ENCODE measurements around the gene ZAP70. TPM values are rescaled to one million over a fixed set of nuclear protein-coding genes. Genes with fewer than 3 reads are reported as not detected.

The ZAP70 gene
- total and polyA plus RNA-seq, 2 donors (not counting 1 experiment from before 2014, with no cell fraction given), result not detected

- Histone ChIP-seq H2AFZ (ENCODE audit: low read length) (no peak overlapping the region), H3K79me2 (ENCODE audit: control insufficient read depth, insufficient read depth, low read length) (no peaks in the 10 kb centered on the region), H3K9ac (ENCODE audit: insufficient read depth, low read length) (no peak overlapping the region), H3K4me1 (ENCODE audit: control insufficient read depth, extremely low read depth, insufficient read depth, low read length) (no peaks in the 10 kb centered on the region), H3K27ac (ENCODE audit: insufficient read depth, low read length) (no peak overlapping the region), H3K27me3 (ENCODE audit: control insufficient read depth, insufficient read depth, low read length) (no peaks in the 10 kb centered on the region), H3K36me3 (ENCODE audit: control insufficient read depth, insufficient read depth, low read length) (peaks cover 9% of the 10 kb centered on the region), H4K20me1 (ENCODE audit: control insufficient read depth, extremely low read depth, insufficient read depth, low read length) (no peaks in the 10 kb centered on the region), H3K9me3 (ENCODE audit: control insufficient read depth, insufficient read depth, low read depth, low read length) (no peaks in the 10 kb centered on the region), H3K4me2 (ENCODE audit: extremely low read depth, insufficient read depth, low read length) (no peak overlapping the region), H3K4me3 (replicated peaks in 1 of 4; ENCODE audit: control extremely low read depth in 1 of 4, insufficient read depth in 1 of 4, low read depth in 3 of 4, low read length in 4 of 4) (no peak overlapping the region)
- no peak for DNase-seq (ENCODE audit: low read depth in 2 of 2)
- TF ChIP-seq CTCF (conservative IDR thresholded peaks at IDR 0.05 in 1 of 2, IDR thresholded peaks at IDR 0.05 in 1 of 2; ENCODE audit: low read depth in 1 of 2, low read length in 2 of 2), result no peak
- no peak for TF ChIP-seq EZH2 (IDR thresholded peaks at IDR 0.05; ENCODE audit: low read length, missing control alignments)
Observed at GRCh38 chr2:97769711-97770110, 56.3 kb downstream of the ZAP70 start.

- no peak overlapping the region for H3K27ac ChIP-seq (ENCODE audit: insufficient read depth, low read length)
Observed at GRCh38 chr2:97770445-97770844, 57.1 kb downstream of the ZAP70 start.

GRCh38 chr2:97774425-97774824 lies 61.0 kb downstream of the ZAP70 start:
- H3K9ac ChIP-seq (ENCODE audit: insufficient read depth, low read length), result no peak overlapping the region
- peak in 1 of 2 donors; percentile 5 for DNase-seq (ENCODE audit: low read depth in 2 of 2)
- TF ChIP-seq EZH2 (IDR thresholded peaks at IDR 0.05; ENCODE audit: low read length, missing control alignments) (no peak), CTCF (conservative IDR thresholded peaks at IDR 0.05 in 1 of 2, IDR thresholded peaks at IDR 0.05 in 1 of 2; ENCODE audit: low read depth in 1 of 2, low read length in 2 of 2) (peak; percentile 10 to 29)
- no peaks in the 10 kb centered on the region for H3K4me1 ChIP-seq (ENCODE audit: control insufficient read depth, extremely low read depth, insufficient read depth, low read length)
- H3K9me3 ChIP-seq (ENCODE audit: control insufficient read depth, insufficient read depth, low read depth, low read length), result no peaks in the 10 kb centered on the region
- H3K79me2 ChIP-seq (ENCODE audit: control insufficient read depth, insufficient read depth, low read length), result no peaks in the 10 kb centered on the region
- H3K27me3 ChIP-seq (ENCODE audit: control insufficient read depth, insufficient read depth, low read length), result no peaks in the 10 kb centered on the region
- no peak overlapping the region for H3K4me3 ChIP-seq (replicated peaks in 1 of 4; ENCODE audit: control extremely low read depth in 1 of 4, insufficient read depth in 1 of 4, low read depth in 3 of 4, low read length in 4 of 4)
- no peak overlapping the region for H3K27ac ChIP-seq (ENCODE audit: insufficient read depth, low read length)
- H4K20me1 ChIP-seq (ENCODE audit: control insufficient read depth, extremely low read depth, insufficient read depth, low read length), result no peaks in the 10 kb centered on the region
- no peak overlapping the region for H3K4me2 ChIP-seq (ENCODE audit: extremely low read depth, insufficient read depth, low read length)
- H2AFZ ChIP-seq (ENCODE audit: low read length), result no peak overlapping the region
- peaks cover 5% of the 10 kb centered on the region for H3K36me3 ChIP-seq (ENCODE audit: control insufficient read depth, insufficient read depth, low read length)

More at GRCh38 chr2:97770445-97770844, 57.1 kb downstream of the ZAP70 start:
- no peak for DNase-seq (ENCODE audit: low read depth in 2 of 2)
- Histone ChIP-seq H3K27me3 (ENCODE audit: control insufficient read depth, insufficient read depth, low read length) (no peaks in the 10 kb centered on the region), H3K79me2 (ENCODE audit: control insufficient read depth, insufficient read depth, low read length) (no peaks in the 10 kb centered on the region), H3K9me3 (ENCODE audit: control insufficient read depth, insufficient read depth, low read depth, low read length) (no peaks in the 10 kb centered on the region), H3K4me3 (replicated peaks in 1 of 4; ENCODE audit: control extremely low read depth in 1 of 4, insufficient read depth in 1 of 4, low read depth in 3 of 4, low read length in 4 of 4) (no peak overlapping the region), H3K4me2 (ENCODE audit: extremely low read depth, insufficient read depth, low read length) (no peak overlapping the region), H3K9ac (ENCODE audit: insufficient read depth, low read length) (no peak overlapping the region), H3K36me3 (ENCODE audit: control insufficient read depth, insufficient read depth, low read length) (peaks cover 8% of the 10 kb centered on the region), H3K4me1 (ENCODE audit: control insufficient read depth, extremely low read depth, insufficient read depth, low read length) (no peaks in the 10 kb centered on the region), H4K20me1 (ENCODE audit: control insufficient read depth, extremely low read depth, insufficient read depth, low read length) (no peaks in the 10 kb centered on the region), H2AFZ (ENCODE audit: low read length) (no peak overlapping the region)
- no peak for TF ChIP-seq EZH2 (IDR thresholded peaks at IDR 0.05; ENCODE audit: low read length, missing control alignments)
- TF ChIP-seq CTCF (conservative IDR thresholded peaks at IDR 0.05 in 1 of 2, IDR thresholded peaks at IDR 0.05 in 1 of 2; ENCODE audit: low read depth in 1 of 2, low read length in 2 of 2), result no peak

Data from fibroblast of lung (primary cell).